GM21529 (cell line): ENCODE measurements around the gene NR4A2.

Source experiments
- ATAC-seq: cut with Tn5 transposase; IDR thresholded peaks from one replicate; pipeline ENCODE4 v1.9.1; 2021; ENCODE audit not compliant: unreplicated experiment

Gene NR4A2

DNA sequence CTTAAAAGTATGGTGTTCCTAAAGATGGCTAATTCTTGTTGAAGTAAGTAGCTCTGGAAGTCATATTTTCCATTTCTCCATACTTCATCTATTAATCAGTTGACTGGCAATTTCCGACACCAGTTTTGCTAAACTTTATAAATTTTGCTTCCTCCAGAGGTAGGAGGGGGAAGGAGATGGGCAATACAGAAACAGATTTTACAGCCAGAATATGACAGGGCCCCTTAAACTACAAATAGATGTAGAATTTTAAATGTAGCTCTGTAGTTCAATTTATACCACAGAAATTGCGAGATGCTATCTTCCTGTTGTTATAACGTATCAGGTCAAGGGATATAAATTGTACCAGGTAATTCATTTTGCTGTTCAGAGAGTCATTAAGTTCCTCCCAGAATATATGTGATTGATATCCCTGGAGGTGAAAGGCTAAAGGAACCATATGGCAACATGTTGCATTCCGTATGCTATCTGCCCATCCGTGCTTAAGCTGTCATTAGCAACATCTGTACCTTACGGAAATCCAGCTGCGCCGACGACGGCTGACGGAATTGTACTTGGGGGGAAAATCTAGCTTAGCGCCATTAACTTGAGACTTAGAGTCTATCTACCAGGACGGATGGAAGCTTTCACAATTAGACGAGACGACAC lies 8.4 kb upstream of the NR4A2 start:
- peak; percentile 15 for ATAC-seq

DNA sequence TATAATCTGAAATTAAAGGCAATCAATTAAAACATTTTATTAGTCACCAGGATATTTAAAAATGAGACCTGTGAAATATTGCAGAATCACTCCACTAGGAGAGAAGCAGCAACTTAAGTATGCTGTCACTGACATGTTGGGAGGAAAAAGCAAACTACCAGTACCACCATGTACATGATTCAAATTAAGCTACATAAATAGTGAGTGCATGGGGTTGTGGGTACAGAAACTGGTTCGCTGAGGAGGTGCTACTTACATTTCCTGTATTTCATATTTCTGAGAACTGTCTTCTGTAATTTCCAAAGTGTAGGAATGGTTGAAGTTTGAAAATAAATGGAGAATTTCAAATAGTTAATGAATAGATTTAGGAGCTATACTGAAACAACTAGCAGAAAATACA lies 7.9 kb upstream of the NR4A2 start:
- ATAC-seq = no peak

DNA sequence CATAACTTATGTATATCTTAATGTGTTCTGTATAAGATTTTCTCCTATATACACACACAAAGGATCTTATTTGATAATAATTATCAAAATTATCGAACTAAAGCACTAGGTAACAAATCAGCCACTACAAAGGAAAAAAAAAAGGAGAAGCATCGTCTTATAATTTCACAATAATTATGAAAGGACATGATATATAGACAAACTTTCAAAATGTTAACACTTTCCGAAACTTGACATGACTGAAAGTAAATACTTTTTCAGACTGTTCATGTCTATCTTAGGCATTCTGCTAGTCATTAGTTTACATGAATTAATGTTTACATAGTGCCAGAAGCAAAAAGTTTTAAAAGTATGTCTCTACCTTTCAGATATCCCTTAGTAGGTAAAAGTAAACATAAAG lies 7.3 kb upstream of the NR4A2 start:
- no peak for ATAC-seq

DNA sequence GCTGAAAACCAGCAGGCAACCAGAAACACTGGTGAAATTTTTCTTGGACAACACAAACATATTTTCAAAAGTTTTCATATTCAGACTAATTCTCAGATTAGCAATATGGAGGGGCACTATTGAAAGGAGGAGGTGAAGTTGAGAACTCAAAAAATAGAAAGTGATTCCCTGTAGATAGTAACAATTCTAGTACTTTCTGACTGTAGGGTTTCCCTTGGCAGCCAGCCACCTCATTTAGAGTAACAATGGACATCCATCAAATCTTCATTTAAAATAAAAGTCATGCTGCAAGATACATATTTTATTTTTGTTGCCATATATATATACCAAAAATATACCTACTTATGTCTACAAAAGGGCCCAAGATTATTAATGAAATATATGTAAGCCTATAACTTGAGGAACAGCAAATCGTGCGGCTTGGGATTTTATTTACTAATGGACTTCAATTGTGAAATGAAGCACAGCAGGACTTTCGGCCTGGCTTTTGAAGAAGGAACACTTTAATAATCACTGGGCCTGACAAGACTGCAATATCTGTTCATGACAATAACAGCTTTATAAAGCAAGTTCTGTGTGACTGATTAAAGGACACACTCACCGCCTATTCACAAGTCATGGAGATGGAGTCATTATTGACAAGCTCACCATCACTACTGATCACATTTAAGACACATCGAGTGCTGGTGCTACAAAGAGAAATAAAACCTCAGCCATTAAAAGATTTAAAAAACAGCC lies 6.8 kb upstream of the NR4A2 start:
- no peak for ATAC-seq

DNA sequence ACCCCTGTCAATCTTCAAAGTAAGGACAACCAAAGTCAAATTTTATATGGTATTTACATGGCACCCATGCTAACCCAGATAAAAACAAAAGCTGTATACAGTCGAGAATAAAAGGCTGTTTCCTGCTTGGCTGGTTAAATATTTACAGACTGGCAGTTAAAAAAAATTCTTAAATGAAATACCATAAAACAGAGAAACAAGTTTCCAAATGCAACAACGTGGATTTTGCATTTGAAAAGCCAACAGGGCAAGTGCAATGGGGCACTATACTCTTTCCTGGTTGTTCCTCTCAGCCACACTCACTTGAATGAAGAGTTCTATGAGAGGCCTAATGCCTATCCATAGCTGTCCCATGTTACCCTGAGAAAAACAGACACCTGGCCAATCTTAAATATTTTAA lies 6.1 kb upstream of the NR4A2 start:
- no peak for ATAC-seq

DNA sequence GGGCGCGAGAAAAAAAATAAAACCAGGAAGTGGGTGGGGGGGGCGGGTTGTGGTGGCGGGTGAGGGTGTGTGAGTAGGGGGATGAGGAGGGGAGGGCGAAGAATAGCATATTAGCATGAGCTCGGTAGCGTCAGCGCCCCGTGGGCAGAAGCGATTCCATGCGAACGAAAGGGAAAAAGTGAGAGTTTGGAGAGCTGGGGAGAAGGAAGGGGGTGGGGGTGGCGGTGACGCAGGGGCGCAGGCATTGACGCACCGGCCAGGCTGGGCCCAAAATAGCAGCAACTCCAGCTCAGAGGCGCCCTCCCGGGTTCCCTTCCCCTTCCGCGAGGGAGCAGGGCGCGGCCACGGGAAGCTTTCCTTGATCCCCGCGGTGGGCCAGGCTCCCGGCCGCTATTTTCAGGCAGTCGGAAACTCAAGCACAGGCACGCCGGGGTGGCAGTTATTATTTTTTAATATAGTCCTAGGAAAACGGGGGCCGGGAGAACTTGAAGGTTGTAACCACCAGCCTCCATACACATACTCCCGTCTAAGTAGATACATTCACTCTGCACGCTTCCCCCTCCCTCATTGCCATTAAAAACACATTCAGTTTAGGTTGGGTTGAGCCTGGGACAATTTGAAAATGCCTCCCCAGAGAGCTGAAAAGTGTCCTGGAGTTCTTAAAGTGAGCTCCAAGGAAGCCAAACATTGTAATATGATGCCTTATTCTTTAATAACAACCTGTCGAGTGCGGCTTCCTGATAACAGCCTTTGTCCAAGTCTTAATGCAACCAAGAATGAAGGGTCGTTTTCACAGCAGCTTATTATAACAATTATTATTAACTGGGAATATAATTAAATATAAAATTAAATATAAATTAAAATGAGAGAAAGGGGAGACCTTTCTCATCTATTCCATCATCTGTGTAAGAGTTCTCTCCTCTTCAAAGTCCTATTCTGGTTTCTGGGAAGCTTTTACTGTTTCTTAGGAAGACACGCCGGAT lies 2.3 kb upstream of the NR4A2 start:
- ATAC-seq = peak; percentile 30

DNA sequence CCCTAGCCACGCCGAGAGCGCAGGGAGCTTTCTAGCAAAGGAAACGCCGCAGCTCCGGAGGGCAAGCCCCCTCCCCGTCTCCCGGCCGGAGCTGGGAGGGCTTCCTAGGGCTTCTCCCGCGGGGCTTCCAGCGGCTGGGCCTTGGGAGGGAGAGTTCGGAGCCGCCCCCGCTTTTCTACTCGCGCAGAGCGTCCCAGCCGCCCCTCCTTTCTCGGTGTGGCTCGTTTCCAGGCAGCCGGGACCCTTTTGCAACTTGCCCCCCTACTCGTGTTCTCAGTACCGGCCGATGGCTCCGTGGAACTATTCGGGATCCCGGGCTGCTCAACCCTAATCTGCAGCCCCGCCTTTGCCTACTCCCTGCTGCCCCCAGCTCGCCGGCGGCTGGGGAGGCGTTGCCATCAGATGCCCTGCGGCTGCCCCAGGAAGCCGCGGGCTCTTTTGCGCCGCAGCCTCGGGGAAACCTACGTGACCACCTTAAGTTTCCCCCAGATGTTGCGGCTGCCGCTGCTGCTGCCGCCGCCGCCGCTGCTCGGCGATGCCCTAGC lies 1.5 kb upstream of the NR4A2 start:
- ATAC-seq = peak; percentile 35

DNA sequence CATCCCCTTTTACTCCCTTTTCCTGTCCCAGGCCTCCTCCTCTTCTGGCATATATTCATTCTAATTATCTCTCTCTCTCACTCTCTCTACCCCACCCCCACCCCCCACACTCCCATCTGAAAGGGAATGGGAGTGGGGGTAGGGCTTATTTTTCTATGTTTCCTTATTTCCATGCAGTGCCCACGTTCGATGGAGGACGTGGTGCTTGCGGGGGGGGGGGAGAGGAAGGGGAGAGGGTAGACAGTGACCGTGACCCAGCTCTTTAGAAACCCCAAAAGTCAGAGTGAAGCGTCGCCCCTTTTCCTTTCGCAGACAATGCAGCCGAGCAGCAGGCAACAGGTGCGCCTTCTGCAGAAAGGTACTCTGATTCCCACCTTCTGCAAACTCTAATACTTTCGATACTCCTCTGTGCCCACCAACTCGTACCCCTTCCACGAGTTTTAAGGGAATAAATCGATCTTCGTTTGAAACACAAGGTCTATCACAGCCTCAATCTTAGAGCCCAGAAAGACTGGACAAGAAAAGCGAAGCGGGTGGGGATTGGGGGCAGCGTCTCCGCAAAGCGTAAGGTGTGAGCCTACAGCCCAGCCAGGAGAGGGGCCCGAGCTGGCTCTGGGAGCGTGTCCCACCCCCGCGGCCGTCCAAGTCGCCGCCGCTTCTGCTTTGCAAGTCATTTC lies 891 bp upstream of the NR4A2 start:
- ATAC-seq = peak; percentile 20

GRCh38 chr2:156332284-156332533 lies 312 bp downstream of the NR4A2 start:
- peak; percentile 10 for ATAC-seq

- no peak for ATAC-seq
These were observed 793 bp downstream of the NR4A2 start for GRCh38 chr2:156331572-156332283.

GRCh38 chr2:156329927-156330726 lies 2.4 kb downstream of the NR4A2 start:
- ATAC-seq = no peak

DNA sequence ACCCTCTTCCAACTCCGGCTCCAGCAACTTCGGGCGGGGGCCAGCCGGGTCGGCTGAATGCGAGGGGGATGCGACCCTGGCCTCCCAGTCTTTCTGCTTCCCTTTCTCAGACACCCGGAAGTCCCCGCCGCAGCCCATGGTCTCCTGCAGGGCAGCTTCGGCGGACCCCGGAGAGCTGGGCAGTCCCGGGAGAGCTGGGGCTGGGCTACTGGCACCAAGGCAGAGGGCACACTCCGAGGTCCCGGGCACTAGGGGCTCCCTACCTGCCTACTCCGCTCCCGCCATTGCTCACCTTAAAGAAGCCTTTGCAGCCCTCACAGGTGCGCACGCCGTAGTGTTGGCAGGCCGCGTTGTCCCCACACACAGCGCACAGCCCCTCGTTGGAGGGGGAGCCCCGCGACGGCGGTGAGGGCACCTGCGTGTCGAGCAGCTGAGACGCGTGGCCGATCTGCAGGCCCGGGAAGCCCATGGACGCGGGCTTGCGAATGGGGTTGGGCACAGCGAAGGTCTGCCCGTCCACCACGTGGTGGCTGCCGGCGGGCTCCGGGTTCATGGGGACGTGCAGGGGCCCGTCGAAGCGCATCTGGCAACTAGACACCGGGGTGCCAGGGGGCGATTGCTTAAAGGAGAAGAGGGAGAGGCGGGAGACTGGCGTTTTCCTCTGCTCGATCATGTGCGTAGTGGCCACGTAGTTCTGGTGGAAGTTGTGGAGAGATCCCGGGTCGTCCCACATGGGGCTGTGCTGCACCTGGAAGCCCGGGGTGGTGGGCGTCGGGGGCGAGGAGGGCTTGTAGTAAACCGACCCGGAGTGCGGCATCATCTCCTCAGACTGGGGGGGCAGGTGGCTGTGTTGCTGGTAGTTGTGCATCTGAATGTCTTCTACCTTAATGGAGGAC lies 3.2 kb downstream of the NR4A2 start:
- no peak for ATAC-seq

DNA sequence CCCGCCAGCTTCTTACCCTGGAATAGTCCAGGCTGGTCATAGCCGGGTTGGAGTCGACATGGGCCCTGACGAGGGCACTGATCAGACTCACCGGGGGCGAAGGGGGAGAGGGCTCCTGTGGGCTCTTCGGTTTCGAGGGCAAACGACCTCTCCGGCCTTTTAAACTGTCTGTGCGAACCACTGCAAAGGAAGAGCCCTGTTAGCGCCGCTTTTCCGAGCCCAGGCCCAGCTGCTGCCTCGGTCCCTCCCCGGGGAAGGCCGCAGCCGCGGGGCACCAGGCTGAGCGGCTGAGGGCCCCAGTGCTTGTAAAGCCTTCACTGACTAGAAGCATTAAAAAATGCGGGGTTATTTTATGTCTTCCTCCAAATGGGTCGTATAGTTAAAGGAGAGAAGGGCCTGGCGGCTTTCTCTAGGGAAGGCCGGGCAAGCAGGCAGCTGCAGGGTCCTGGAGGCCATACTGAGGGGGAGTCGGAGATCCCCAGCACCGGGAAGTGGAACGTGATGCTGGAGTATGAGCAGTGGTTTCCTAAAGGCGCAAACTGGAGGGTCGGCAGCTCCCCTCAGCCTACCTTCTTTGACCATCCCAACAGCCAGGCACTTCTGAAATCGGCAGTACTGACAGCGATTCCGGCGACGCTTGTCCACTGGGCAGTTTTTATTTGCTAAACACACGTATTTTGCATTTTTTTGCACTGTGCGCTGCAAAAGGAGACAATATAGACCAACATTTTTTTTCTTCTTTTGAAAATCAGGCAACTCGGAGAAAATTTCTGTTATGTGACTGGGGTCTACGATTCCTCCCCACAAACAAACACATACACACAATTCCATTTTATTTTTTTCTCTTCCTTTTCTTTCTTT lies 4.5 kb downstream of the NR4A2 start:
- ATAC-seq = no peak

GRCh38 chr2:156326526-156327095 lies 5.9 kb downstream of the NR4A2 start:
- no peak for ATAC-seq

DNA sequence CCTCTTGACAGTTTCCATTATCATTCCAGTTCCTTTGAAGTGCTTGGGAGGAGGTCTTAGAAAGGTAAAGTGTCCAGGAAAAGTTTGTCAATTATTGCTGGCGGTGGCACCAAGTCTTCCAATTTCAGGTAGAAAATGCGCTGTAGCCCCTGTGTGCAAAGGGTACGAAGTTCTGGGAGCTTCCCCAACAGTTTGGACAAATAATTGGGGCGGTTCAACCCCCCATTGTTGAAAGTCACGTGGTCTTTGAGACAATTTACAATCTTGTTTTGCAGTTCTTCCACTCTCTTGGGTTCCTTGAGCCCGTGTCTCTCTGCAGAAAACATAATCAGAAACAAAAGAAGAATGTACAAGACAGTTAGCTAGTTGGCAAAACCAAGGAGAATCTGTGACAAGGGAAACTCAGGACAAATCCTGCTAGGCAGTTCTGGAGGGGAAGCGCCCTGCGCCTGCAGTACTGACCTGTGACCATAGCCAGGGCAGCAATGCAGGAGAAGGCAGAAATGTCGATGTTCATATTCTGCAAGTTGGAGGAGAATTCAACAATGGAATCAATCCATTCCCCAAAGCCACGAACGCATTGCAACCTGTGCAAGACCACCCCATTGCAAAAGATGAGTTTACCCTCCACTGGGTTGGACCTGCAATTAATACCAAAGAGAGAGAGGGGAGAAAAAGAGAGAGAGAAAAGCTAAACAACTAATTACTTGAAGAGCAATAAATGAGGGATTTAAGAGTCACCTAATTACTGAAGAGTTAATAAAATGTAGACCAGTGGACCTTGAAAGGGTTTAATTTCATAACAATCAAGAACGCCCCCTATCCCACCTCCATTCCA lies 6.6 kb downstream of the NR4A2 start:
- no peak for ATAC-seq

DNA sequence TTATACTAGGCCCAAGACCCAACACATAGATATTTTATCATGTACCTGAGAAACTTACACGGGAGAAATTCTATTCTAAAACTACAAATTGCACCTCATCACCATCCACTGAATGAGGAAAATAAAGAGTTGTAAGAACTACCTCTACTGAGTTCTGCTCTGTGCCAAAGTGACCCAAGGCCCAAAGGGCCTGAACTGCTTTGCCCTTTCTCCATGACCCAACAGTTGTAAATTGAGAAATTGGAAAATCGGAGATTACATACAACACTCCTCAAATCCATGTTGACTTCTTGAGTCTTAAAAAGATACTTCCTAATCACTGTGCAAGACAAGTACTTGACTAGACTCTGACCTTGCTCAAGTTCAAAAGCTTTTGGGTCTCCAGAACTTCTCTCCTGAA lies 8.8 kb downstream of the NR4A2 start:
- no peak for ATAC-seq
